AG09309 (cell line): Measurements from ENCODE around the gene FGD6.

Source experiments
- DNase-seq: peaks from one replicate; pipeline ENCODE4 v3.0.0-alpha.2; 2010; ENCODE audit warnings: low read depth
- H3K4me3 ChIP-seq: 2 replicates; pipeline ENCODE4 v1.5.1; 2011; ENCODE audit warnings: mild to moderate bottlenecking, low read depth, low read length, moderate library complexity; ENCODE audit not compliant: control insufficient read depth
- TF ChIP-seq, protein P1 (sequence below): IDR thresholded peaks from 2 replicates; pipeline ENCODE4 v1.5.1; 2011; ENCODE audit warnings: mild to moderate bottlenecking, low read depth, low read length, inconsistent platforms; ENCODE audit not compliant: insufficient read depth, control insufficient read depth; ENCODE audit errors: missing control alignments

The FGD6 gene

DNA sequence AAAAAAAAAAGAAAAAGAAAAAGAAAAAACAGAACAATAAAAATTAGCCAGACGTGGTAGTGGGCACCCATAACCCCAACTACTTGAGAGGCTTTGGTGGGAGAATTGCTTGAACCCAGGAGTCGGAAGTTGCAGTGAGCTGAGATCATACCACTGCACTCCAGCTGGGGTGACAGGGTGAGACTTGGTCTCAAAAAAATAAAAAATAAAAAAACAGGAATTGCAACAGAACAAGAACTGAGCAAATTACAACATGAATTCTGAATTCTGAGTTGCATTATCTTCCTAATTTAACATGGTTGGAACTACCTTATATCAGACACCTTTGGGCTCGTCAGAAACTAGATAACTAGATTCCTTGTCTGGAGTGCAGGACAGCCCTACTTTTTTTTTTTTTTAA lies 90.5 kb downstream of the FGD6 start:
- TF ChIP-seq, protein P1, sequence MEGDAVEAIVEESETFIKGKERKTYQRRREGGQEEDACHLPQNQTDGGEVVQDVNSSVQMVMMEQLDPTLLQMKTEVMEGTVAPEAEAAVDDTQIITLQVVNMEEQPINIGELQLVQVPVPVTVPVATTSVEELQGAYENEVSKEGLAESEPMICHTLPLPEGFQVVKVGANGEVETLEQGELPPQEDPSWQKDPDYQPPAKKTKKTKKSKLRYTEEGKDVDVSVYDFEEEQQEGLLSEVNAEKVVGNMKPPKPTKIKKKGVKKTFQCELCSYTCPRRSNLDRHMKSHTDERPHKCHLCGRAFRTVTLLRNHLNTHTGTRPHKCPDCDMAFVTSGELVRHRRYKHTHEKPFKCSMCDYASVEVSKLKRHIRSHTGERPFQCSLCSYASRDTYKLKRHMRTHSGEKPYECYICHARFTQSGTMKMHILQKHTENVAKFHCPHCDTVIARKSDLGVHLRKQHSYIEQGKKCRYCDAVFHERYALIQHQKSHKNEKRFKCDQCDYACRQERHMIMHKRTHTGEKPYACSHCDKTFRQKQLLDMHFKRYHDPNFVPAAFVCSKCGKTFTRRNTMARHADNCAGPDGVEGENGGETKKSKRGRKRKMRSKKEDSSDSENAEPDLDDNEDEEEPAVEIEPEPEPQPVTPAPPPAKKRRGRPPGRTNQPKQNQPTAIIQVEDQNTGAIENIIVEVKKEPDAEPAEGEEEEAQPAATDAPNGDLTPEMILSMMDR = no peak
- H3K4me3 ChIP-seq = no peak overlapping the region
- DNase-seq = no peak

DNA sequence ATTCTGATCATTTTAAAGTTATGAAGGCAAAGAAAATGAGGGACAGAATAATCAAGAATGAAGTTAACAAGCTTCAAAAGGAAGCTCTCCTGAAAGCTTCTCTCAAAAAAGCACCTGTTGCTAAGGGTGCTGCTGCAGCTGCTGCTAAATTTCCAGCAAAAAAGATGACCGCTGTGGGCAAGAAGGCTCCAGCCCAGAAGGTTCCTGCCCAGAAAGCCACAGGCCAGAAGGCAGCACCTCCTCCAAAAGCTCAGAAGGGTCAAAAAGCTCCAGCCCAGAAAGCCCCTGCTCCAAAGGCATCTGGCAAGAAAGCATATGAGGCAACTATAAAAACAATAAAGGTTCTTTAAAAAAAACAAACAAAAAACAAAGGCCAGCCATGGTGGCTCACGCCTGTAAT lies 91.2 kb downstream of the FGD6 start:
- no peak for DNase-seq
- TF ChIP-seq, protein P1 = no peak
- H3K4me3 ChIP-seq = no peak overlapping the region

DNA sequence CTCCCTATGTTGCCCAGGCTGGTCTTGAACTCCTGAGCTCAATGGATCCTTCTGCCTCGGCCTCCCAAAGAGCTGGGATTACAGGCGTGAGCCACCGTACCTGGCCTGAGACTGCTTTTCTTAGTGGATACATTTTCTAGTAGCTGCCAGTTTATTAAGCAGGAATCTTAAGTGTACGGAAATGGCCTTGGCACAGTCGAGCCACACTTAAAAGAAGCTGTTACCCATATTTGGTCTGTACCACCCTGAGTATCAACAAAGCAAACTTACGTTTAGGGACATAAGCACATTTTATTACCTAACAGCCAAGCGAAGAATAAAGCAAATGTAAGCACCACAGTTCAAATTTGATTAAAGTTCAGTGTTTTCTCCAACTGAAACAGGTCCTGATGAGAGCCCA lies 93.2 kb downstream of the FGD6 start:
- TF ChIP-seq, protein P1 = no peak
- no peak for DNase-seq

DNA sequence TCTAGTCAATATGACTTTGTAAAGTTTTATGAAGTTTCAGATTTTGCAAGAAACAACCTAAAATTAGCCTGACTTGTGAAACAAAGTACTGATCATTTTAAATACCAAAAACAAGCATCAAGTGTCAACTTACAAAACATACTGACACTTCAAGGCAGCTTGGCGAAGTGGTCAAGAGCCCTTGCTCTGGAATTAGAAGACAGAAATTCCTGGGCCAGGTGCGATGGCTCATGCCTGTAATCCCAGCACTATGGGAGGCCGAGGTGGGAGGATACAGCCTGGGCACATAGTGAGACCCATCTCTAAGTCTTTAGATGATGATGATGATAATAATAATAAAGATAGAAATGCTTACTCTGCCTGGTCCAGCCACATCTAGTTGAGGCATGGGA lies 98.5 kb downstream of the FGD6 start:
- H3K4me3 ChIP-seq = no peak overlapping the region
- TF ChIP-seq, protein P1 = no peak
- no peak for DNase-seq

More for the DNA sequence above, 93.2 kb downstream of the FGD6 start:
- no peak overlapping the region for H3K4me3 ChIP-seq

DNA sequence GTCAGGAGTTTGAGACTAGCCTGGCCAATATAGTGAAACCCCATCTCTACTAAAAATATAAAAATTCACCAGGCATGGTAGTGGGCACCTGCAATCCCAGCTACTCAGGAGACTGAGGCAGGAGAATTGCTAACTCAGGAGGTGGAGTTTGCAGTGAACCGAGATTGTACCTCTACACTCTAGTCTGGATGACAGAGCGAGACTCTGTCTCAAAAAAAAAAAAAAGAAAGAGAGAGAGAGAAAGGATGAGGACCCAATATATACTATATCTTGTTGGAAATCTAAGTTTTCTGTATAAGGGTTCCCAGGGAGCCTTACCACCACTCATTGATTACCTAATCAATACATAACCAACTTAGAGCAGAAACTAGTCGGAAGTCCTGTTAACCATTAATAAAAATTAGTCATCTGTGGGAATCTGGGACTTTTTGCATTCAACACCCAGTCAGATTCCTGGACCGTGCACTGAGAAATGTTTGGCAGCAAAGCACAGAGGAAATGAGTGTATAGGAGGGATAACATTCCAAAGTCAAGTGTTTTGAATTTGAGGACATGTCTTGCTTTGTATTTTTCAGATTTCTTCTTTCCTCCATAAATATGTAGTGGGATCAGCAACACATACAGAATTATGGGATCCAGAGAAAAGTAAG lies 99.0 kb downstream of the FGD6 start:
- TF ChIP-seq, protein P1 = no peak
- H3K4me3 ChIP-seq = no peak overlapping the region
- peak; percentile 63 for DNase-seq

DNA sequence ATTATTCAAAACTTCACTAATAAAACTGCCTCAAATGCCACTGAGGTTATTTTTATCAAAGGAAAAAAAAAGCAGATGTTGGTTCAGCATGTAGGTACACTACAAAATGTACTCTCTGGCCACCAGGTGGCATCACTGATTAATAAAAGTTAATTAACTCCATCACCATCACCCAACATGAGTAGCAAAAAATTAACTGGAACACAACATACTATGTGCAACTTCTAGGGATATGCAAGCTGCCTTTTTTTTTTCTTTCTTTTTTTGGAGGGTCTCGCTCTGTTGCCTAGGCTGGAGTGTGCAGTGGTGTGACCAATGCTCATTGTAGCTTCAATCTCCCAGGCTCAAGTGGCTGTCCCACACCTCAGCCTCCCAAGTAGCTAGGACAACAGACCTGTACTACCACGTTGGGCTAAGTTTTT lies 100.1 kb downstream of the FGD6 start:
- peak; percentile 39 for DNase-seq
- H3K4me3 ChIP-seq = no peak overlapping the region
- TF ChIP-seq, protein P1 = peak; percentile 48
